ENCODE data around the gene IRF2BP2. TPM values are rescaled to one million over a fixed set of nuclear protein-coding genes. Genes with fewer than 3 reads are reported as not detected.

Gene IRF2BP2
- total and polyA plus RNA-seq, 2 donors (not counting 1 experiment from before 2014, with no cell fraction given), result 126 to 255 TPM

- Mint-ChIP-seq H3K27me3 (no peaks in the 10 kb centered on the region), H3K9me3 (ENCODE audit: insufficient read depth) (no peaks in the 10 kb centered on the region), H3K4me1 (peaks cover 5% of the 10 kb centered on the region), H3K4me3 (no peak overlapping the region), H3K27ac (no peak overlapping the region)
- DNase-seq (no peak), ATAC-seq (ENCODE audit: low read depth) (no peak)
- Histone ChIP-seq H3K27me3 (replicated peaks in 1 of 4; ENCODE audit: control extremely low read depth in 1 of 4, control insufficient read depth in 3 of 4, insufficient read depth in 4 of 4, low read length in 3 of 4) (no peaks in the 10 kb centered on the region), H3K9me3 (ENCODE audit: control extremely low read depth in 1 of 3, control insufficient read depth in 2 of 3, insufficient read depth in 1 of 3, low read length in 2 of 3) (peaks cover 0 to 2% (median 0%) of the 10 kb centered on the region in 3 donors), H2AFZ (ENCODE audit: insufficient read depth, low read depth, low read length, poor library complexity, severe bottlenecking) (no peak overlapping the region), H3K4me2 (replicated peaks; ENCODE audit: low read depth, low read length, poor library complexity, severe bottlenecking) (no peak overlapping the region), H3K79me2 (ENCODE audit: control insufficient read depth, insufficient read depth, low read length) (no peaks in the 10 kb centered on the region), H3K27ac (ENCODE audit: low read length in 2 of 2) (no peak overlapping the region), H3K4me3 (ENCODE audit: control extremely low read depth in 1 of 5, extremely low read depth in 1 of 5, insufficient read depth in 1 of 5, low read depth in 2 of 5, low read length in 4 of 5) (no peak overlapping the region), H4K20me1 (ENCODE audit: control insufficient read depth, insufficient read depth, low read length, poor library complexity, severe bottlenecking) (no peaks in the 10 kb centered on the region), H3K36me3 (replicated peaks in 1 of 2; ENCODE audit: control extremely low read depth in 1 of 2, control insufficient read depth in 1 of 2, extremely low read depth in 1 of 2, insufficient read depth in 2 of 2, low read length in 1 of 2) (no peaks in the 10 kb centered on the region), H3K9ac (ENCODE audit: low read length) (no peak overlapping the region), H3K4me1 (ENCODE audit: control insufficient read depth in 2 of 2, insufficient read depth in 2 of 2, low read length in 2 of 2) (peaks cover 0 to 3% of the 10 kb centered on the region in 2 donors)
- intact Hi-C loops (cut with micrococcal nuclease), result no loop called here
- TF ChIP-seq CTCF (IDR thresholded peaks at IDR 0.05) (no peak), EZH2 (IDR thresholded peaks at IDR 0.05; ENCODE audit: borderline replicate concordance, insufficient read depth, low read depth, low read length, poor library complexity, severe bottlenecking) (no peak)
- 97% methylated on average over 3 of the region's 3 CpGs for WGBS (ENCODE audit: insufficient coverage)
- POLR2A ChIA-PET, result no interaction called here
- CTCF ChIA-PET, result interaction anchor here (1.2 kb wide), 1 partner anchor 110 kb away, joined by 3 read pairs; no protein-coding TSS in a partner anchor
These were observed 48.2 kb upstream of the IRF2BP2 start for GRCh38 chr1:234658138-234658537.

DNA sequence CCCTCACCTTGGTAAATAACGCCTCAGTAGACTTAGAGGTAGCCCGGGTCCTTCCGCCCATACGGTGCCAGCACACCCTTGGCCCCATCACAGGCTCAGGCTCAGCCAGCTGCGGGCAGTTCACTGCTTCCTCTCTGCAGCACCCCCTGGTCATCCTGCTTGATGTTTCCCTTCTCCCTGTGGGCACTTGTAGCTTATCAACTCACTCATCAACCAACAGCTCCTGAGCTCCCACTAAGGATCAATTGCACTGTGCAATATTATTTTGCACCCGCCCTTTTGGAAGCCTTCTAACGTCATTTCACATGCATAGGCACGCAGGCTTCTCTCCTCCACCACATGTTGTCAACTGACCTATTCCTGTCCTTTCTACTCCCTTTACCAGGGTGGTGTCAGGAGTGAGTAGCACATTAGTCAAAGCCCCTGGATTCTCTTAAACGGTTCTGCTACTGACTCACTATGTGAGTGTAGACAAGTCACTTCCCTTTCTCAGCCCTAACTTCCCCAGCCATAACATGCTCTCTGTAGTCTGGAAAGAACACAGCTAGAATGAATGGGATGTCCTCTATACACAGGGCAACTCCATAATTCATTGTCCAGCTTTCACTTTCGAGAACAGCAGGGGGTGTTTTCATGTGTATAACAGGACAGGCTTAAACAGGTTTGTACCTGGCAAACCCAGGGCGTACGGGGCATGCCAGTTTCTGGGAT is 47.1 kb upstream of the IRF2BP2 start:
- H3K4me1 ChIP-seq (ENCODE audit: control insufficient read depth in 2 of 2, insufficient read depth in 2 of 2, low read length in 2 of 2), result peaks cover 0 to 3% of the 10 kb centered on the region in 2 donors
- H3K27ac ChIP-seq (ENCODE audit: low read length in 2 of 2), result no peak overlapping the region
- no peak overlapping the region for H3K27ac Mint-ChIP-seq
- no peak overlapping the region for H3K4me3 Mint-ChIP-seq
- H4K20me1 ChIP-seq (ENCODE audit: control insufficient read depth, insufficient read depth, low read length, poor library complexity, severe bottlenecking), result no peaks in the 10 kb centered on the region
- intact Hi-C loops (cut with micrococcal nuclease), result no loop called here
- H3K79me2 ChIP-seq (ENCODE audit: control insufficient read depth, insufficient read depth, low read length), result no peaks in the 10 kb centered on the region
- no peaks in the 10 kb centered on the region for H3K9me3 Mint-ChIP-seq (ENCODE audit: insufficient read depth)
- TF ChIP-seq CTCF (IDR thresholded peaks at IDR 0.05), result no peak
- no peak for TF ChIP-seq EZH2 (IDR thresholded peaks at IDR 0.05; ENCODE audit: borderline replicate concordance, insufficient read depth, low read depth, low read length, poor library complexity, severe bottlenecking)
- DNase-seq, result peak; percentile 15
- H3K9ac ChIP-seq (ENCODE audit: low read length), result no peak overlapping the region
- H3K36me3 ChIP-seq (replicated peaks in 1 of 2; ENCODE audit: control extremely low read depth in 1 of 2, control insufficient read depth in 1 of 2, extremely low read depth in 1 of 2, insufficient read depth in 2 of 2, low read length in 1 of 2), result no peaks in the 10 kb centered on the region
- peaks cover 5% of the 10 kb centered on the region for H3K4me1 Mint-ChIP-seq
- H3K9me3 ChIP-seq (ENCODE audit: control extremely low read depth in 1 of 3, control insufficient read depth in 2 of 3, insufficient read depth in 1 of 3, low read length in 2 of 3), result peaks cover 0 to 2% (median 0%) of the 10 kb centered on the region in 3 donors
- H3K27me3 ChIP-seq (replicated peaks in 1 of 4; ENCODE audit: control extremely low read depth in 1 of 4, control insufficient read depth in 3 of 4, insufficient read depth in 4 of 4, low read length in 3 of 4), result no peaks in the 10 kb centered on the region
- CTCF ChIA-PET, result interaction anchor here (1.2 kb wide), 1 partner anchor 111 kb away, joined by 3 read pairs; no protein-coding TSS in a partner anchor
- 95% methylated on average over 7 of the region's 12 CpGs for WGBS (ENCODE audit: insufficient coverage)
- H3K4me3 ChIP-seq (ENCODE audit: control extremely low read depth in 1 of 5, extremely low read depth in 1 of 5, insufficient read depth in 1 of 5, low read depth in 2 of 5, low read length in 4 of 5), result no peak overlapping the region
- POLR2A ChIA-PET, result no interaction called here
- no peak overlapping the region for H3K4me2 ChIP-seq (replicated peaks; ENCODE audit: low read depth, low read length, poor library complexity, severe bottlenecking)
- no peaks in the 10 kb centered on the region for H3K27me3 Mint-ChIP-seq
- peak overlapping the region; percentile 11 for H2AFZ ChIP-seq (ENCODE audit: insufficient read depth, low read depth, low read length, poor library complexity, severe bottlenecking)
- ATAC-seq (ENCODE audit: low read depth), result peak; percentile 24
